GM18505 (cell line): Measurements from ENCODE around the gene CNOT4.

Experiments used
- ATAC-seq: cut with Tn5 transposase; IDR thresholded peaks from one replicate; pipeline ENCODE4 v1.9.1; 2021; ENCODE audit not compliant: unreplicated experiment
- POLR2A ChIP-seq: IDR thresholded peaks from 4 replicates; pipeline ENCODE4 v1.6.1; 2011; ENCODE audit warnings: borderline replicate concordance; ENCODE audit not compliant: insufficient read depth, insufficient read length; ENCODE audit errors: extremely low read depth

The CNOT4 gene

GRCh38 chr7:135317676-135318325 lies 192.1 kb downstream of the CNOT4 start:
- no peak for ATAC-seq

GRCh38 chr7:135316648-135317313 lies 193.1 kb downstream of the CNOT4 start:
- TF ChIP-seq POLR2A = no peak
- ATAC-seq = no peak

More at GRCh38 chr7:135317676-135318325, 192.1 kb downstream of the CNOT4 start:
- no peak for TF ChIP-seq POLR2A

DNA sequence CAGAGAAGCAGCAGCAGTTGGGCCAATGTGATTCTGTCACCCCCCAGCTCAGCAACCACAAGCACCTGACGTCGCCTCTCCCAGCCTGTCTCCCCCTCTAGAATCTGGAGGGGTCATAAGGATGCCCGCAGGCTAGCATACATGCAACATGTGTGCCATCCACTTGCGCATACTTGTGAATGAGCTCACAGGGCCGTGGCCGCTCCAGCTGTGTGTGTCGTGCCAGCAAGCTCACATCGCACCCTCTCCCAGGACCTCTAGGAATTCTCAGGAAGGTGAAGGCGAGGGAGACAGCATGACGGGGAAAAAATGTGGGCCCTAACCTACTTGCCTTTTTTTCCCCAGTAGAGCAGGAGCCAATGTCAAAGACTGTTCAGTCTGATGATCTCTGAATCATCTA lies 195.9 kb downstream of the CNOT4 start:
- no peak for ATAC-seq
- no peak for TF ChIP-seq POLR2A
